NB4 (cell line): ENCODE data around the gene LARP4B.

Experiments used
- CTCF ChIP-seq: IDR thresholded peaks from one replicate; pipeline ENCODE4 v1.5.1; 2012; ENCODE audit warnings: low read depth, low read length
- MAX ChIP-seq: IDR thresholded peaks from 2 replicates; pipeline ENCODE4 v1.6.1; 2011; ENCODE audit warnings: low read depth, low read length
- POLR2A ChIP-seq: IDR thresholded peaks from 2 replicates; pipeline ENCODE4 v1.6.1; 2011; ENCODE audit warnings: mild to moderate bottlenecking; ENCODE audit not compliant: insufficient read length; ENCODE audit errors: extremely low read depth

DNA sequence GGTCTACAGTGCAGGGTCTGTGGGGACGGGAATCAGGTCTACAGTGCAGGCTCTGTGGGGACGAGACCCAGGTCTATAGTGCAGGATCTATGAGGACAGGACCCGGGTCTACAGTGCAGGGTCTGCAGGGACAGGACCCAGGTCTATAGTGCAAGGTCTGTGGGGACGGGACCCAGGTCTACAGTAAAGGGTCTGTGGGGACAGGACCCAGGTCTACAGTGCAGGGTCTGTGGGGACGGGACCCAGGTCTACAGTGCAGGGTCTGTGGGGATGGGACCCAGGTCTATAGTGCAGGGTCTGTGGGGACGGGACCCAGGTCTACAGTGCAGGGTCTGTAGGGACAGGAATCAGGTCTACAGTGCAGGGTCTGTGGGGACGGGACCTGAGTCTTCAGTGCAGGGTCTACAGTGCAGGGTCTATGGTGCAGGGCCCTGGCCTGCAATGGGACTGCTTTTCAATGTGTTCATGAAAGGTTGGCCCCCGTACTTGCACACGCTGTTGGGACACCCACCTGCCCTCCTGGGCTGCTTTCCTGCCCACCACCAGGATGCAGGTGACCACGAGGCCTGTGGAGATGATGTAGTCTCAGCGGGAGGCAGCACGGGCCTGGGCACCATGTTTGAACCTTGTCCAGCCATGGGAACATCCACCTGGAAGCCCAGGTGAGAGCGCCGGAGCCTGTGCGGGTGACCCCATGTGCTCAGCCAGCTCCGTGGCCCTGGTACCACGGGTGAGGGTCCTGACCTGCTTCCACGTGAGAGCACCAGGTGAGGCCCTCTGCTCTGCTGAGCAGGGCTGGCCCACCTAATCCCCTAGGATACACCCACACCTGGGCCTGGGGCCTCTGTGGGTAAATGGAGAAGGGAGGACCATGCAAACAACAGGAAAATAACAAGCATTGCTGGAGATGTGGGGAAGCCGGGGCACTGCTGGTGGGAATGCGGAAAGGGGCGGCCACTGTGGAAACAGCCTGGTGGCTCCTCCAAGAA lies 150.7 kb downstream of the LARP4B start:
- no peak for TF ChIP-seq CTCF
- TF ChIP-seq POLR2A, result no peak
- no peak for TF ChIP-seq MAX
